HG02943 (cell line): ENCODE results near the gene CADPS.

Experiments
- ATAC-seq: cut with Tn5 transposase; IDR thresholded peaks from one replicate; pipeline ENCODE4 v1.9.1; 2021; ENCODE audit warnings: mild to moderate bottlenecking, low read depth, moderate library complexity; ENCODE audit not compliant: unreplicated experiment

Gene CADPS

DNA sequence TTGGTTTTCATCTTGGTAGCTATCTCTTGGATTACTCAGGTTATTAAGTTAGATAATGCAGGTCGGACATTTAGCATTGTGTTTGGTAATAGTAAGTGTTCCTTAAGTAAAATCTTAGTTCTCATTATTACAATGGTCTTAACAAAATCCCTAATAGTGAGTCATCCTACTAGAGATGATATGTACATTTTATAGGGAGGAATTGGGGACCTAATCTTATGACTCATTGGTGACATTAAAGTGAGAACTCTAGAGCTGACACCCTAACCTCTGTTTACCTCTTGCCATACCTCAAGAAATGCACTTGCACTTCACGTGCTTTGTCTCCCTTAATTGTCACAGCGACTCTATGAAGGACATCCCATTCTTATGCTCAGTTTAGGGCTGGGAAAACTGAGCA, 174.9 kb downstream of the CADPS start:
- ATAC-seq: no peak

DNA sequence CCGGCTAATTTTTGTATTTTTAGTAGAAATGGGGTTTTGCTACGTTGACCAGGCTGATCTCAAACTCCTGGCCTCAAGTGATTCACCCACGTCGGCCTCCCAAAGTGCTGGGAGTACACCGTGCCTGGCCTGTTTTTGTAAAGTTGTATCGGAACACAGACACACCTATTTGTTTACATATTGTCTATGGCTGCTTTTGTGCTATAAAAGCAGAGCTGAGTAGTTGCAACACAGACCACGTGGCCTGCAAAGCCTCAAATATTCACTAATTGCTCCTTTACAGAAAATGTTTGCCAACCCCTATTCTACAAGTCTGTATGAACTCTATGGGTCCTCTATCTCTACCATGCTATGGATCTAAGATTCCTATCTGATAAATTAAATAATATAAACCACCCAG, 175.5 kb downstream of the CADPS start:
- no peak for ATAC-seq

DNA sequence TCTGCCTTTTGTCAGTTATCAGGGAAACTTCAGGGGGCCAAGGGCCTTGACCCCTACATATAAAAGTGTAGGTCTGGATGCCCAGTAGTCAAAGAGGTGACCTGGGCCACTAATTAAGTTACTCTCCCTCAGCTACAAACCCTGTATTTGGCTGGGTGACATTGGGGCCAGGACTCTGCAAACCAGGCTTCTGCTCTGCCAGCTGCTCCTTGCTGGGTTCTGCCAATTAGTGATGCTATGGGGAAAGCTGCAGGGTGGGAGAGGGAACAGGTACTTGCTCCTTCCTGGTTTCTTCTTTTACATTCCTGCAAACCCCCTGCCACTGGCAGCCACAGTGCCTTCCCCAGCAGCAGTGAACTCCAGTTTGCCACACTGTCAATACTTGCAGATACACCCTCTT, 179.2 kb downstream of the CADPS start:
- no peak for ATAC-seq

DNA sequence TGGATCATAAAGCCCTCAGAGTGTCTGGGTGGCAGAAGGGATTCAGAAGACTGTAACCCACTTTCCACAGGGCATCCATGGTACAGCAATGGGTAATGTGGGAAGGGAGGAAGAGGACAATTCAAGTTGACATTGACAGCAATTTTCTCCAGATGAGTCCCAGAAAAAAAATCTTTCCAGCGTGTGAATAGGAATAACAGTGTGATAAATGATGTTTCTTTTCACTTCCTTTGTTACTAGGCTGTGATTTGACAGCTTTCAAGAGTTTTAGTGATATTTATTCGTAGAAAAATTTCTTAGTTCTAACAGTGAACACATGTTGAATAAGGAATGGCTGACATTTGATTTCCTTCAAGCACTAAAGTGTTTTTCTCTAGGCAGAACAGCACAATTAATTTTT, 186.4 kb downstream of the CADPS start:
- no peak for ATAC-seq

DNA sequence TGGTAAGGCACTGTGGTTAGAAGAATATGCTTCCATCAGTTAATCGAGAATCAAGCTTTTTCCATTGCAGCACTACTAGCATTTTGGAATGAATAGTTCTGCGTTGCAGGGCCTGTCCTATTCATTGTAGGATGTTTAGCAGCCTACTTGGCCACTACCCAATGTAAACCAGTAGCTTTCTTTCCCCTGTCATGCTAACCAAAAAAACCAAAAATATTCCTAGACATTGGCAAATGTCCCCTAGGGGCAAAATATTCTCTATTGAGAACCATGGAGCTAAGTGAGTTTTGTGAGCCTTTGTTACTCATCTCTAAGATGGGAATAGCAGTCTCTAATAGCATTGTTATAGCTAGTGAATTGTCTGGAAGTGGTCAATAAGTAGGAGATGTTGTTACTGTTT, 187.2 kb downstream of the CADPS start:
- no peak for ATAC-seq

DNA sequence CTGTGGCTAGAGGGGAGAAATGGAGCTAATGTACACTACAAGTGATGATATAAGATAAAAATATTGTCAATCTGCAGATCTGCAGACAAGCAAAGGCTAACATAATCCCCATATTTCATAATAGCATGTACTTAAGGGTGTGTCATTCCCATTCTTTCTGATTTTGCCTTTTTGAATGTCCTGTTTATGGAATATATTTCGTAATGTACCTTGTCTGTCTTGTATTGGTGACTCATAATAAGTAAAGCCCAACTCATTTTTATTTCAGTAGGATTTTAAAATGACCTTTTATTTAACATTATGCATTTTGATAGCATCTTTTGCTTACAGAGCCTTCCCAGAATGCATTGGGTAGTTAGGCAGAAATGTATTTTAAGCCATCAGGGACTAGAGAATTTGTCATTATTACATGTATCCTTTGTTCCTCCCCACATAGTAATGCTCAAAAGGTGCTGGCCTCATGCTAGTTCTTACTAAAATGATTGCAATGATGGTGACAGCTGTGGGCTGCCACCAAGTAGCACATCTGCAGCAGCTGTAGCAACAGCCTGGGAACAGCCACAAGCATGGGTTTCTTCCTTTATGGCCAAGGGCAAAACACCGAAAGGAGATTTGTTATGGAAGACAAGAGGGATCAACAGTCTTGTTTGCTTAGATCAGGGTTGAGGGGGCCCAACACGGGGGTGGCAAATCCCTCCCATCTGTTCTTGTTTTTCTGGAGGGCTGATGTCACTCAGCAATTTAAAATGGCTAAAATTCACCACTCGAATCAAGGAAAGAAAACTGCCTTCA, 188.5 kb downstream of the CADPS start:
- no peak for ATAC-seq

DNA sequence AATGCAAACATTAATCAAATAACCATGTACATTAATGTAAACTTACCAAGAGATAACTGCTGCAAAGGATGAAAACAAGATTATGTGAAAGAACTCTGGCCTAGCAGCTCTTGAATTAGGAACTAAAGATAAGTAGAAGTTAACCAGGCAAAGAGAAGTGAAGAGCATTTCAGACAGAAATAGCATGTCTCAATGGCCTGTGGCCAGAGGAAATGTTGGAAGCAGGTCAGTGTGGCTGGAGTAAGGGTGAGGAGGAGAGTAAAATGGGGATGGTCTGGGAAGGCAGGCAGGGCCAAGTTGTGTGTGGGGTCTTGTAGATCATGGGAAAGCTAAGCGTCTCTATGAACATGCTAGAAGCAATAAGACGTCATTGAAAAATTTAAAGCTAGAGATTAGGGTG, 192.4 kb downstream of the CADPS start:
- ATAC-seq: no peak

DNA sequence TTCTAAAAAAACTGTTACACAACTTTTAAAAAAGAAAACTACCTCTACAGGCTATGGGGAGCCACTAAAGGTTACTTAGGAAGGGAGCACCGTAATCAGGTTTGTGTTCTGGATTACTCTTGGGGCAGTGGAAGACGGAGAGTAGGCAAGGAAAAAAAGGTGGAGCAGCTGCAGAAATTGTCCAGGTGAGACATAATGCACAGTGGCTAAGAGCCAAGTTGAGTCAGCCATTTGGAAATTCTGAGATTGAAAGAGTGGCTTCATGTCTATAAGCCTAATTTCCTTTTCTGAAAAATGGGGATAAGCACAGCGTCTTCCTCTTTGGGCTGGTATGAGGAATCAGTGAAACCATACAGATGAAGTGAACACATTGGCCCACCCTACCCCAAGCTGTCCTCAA, 195.2 kb downstream of the CADPS start:
- no peak for ATAC-seq

DNA sequence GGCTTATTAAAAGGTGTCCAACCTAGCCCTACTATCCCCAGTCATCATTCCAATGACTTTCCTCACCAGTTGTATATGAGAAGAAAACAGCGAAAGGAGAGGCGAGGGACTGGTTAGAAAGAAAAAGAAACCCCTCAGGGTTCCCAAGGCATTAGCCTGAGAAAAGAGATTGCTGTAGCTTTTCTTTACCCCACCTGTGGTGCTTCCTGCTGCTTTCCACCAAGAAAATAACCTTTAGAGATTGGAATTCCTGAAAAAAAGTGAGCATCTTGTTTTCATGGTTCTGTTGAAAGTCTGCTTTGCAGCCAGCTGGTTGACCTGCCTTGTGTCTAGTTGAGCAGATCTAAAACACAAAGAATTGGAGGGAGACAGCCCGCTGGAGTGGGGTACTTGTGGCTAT, 196.4 kb downstream of the CADPS start:
- no peak for ATAC-seq

DNA sequence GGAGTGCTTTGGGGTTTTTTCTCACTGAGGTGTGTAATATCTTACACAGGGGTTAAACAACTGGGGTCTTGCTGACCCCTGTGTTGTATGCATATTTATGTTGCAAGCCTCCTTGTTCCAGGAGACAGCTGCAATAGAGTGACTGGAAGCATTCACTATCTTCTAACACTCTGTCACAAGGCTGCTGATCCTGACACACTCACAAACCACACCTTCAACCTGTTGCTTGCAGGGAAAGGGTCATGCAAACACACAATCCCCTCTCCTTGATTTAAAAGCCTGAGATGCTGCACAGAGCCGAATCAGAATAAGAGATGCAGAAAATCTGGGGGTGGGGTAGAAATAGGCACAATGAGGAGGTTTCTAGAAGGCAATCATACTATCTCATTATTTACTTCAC, 197.3 kb downstream of the CADPS start:
- ATAC-seq: no peak

DNA sequence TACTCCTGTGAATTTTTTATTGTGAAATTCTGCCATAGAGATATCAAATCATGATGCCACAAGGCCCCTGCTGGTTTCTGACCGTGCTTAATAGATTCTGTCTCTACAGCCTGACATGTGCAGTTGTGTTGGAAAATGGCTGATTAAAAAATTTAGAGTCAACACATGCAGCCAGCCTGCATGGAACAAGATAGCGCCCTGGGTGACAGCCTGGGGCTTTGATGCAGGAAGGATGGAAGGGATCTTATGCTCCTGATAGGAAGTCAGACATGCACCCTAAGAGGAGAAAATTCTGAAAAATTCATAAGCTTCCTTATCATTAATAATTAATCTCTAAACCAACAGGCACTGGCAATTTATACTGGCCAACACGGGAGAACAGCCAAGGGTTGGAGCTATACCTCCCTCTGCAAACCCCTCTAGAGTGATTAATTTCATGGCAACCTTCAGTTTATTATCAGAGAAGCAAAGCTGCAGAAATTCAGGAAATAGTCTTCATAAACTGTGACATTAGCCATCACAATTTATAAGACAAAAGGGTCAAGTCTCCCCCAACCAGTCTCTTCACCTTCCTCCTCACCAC, 198.4 kb downstream of the CADPS start:
- no peak for ATAC-seq

DNA sequence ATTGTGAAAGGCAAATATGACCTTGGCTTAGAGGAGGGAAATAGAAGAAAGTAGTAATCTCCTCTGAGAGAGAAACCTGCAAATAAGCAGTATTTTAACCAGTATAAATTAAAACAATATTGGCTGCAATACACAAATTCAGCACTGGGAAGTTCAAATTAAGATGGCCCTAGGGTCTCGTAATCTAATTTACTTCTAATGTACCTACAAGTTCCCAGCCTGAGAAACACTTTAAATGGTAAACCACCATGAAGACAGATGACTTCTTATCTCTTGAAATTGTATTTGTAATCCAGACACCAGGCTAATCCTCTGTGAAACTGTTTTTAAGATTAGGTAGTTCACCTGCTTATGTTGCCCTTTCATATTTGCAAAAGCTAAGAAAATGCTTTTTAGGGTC, 199.7 kb downstream of the CADPS start:
- no peak for ATAC-seq

DNA sequence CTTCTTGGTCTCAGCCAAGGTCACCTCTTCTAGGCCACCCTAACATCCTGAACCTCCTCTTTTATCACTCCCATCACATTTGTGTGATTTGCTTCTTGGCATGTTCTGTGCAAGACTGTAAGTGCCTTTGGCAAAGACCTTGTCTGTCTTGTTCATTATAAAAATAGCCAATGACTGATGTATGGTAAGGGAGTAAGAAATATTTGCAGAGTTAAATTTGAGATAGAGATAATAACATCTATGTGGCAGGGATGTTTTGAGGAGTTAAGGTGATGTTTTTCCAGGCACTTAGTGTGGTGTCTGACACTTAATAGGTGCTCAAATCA, 202.3 kb downstream of the CADPS start:
- ATAC-seq: no peak

DNA sequence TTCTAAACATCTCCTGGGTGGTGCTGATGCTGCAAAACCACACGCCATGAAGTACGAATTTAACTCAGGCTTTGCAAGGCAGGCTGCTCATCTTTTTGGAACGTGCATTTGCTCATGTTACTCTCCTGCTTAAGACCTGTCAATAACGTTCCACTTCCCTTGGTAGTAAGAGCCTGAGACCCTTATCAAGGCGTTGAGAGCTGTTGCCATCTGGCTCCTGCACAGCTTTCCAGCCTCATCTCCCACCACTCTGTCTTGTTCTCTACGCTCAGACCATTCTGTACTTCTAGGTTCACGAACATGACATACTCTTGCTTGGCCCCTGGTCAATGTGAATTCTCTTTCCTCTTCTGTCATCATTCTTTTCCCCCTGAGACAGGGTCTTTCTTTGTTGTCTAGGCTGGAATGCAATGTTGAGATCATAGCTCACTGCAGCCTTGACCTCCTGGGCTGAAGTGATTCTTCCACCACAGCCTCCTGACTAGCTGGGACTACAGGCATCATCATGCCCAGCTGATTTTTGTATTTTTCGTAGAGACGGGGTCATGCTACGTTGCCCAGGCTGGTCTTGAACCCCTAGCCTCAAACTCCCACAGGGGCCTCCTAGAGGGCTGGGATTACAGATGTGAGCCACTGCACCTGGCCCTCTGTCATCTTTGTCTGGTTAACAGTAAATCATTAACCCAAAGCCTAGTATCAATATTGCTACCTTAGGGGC, 202.8 kb downstream of the CADPS start:
- peak; percentile 70 for ATAC-seq

DNA sequence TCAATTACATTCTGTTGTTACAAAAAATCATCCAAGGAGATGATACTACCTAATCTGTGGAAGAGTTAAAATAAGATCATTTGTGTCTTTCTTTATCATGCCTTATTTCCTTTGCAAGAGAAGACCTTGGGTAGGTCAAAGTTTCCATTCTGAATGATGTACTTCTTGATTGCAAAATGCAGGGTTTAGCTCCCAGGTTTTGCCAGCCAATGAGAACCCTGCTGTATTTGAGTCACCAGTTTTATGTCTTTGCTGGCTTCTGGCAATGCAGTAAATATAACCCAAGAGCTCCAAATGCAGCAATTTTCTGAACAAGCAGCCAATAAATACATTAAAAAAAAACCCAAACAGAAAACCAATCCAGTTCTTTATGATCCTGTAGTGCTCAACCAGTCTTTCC, 204.9 kb downstream of the CADPS start:
- ATAC-seq: no peak

DNA sequence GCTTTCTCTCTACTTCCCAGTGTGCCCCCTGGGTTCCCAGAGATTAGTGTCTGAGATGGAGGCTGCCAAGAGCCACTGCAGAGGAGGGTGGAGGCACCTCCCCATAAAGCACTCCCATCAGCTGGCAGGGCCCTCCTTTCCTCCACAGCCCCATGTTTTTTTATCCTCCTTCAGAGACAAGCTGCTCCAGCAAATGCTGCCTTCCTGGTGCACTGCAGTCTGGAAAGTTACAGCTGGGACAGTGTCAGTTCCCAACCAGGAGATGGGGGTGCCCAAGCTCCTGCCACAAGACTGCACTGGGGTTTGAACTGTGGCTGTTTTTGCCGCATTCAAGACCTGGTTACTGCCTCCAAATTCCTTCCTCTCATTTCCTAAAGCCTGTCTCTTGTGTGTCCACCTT, 206.1 kb downstream of the CADPS start:
- ATAC-seq: no peak

DNA sequence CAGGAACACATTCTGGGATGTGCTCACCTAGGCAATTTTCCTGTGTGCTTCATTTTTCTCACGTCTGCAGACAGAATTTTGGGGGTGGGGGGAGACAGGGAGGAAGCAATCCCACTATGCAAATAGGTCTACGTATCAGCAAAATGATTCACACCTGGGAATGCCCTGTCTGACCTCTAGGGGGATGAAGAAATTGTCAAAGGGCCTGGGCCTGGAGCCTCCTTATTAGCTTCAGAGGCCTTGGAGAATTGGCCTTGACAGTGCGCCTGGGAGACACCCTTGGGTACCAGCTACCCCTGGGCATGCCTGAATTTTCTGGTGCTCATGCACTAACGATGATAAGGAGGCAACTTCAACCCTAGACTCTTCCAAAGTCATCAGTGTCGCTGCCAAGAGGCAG, 207.5 kb downstream of the CADPS start:
- no peak for ATAC-seq

DNA sequence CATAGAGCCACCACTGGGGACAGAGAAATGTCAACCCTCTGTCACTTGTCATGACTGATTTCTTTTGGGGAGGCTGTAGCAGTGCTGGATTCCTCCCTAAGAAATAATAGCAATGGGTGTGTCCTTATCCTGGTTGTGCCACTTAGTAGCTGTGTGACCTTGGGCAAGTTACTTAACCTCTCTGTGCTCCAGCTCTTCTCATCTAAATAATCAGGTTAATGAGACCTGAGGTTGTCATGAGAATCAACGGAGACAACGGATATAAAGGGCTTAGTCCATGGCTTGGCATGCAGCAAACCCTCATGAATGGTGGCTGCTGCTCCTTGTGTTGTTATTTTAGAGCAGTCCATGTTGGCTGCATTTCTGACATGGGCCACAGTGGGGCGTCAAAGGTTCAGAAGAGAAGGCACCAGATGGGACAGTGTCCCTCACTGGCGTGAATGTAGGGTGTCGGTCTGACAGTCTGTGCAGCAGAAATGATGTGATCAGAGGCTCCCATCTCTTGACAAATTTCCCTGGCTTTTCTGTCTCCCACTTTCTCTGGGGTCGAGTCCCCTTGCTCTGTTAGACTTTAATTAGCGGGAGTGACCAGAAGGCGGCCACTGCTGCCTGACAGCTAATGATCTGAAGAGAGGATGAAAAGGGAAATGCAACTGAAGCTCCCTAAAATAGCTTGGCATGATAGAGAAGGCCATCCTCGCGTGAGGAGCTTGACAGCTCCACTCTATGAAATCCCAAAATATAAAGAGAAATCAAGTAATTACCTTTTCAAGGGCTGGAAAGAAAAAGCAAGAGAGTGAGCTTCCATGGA, 209.4 kb downstream of the CADPS start:
- ATAC-seq: no peak

DNA sequence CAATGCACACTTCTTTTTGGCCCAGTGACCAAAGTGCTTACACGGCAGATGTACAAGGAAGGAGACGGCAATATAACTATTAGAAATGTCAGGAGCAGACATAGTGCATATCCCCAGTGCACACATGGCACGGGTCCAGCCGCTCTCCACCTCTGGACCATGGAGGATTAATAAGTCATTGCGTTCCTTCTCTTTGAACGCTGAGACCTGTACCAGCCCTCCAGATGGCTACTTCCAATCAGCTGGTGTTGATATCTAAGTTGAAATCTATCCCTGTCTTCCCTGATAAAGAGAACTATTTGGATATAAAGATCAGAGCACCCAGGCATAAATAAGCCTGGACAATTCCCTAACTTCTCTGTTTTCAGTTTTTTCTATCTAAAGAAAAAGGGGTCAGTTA, 212.5 kb downstream of the CADPS start:
- ATAC-seq: no peak

DNA sequence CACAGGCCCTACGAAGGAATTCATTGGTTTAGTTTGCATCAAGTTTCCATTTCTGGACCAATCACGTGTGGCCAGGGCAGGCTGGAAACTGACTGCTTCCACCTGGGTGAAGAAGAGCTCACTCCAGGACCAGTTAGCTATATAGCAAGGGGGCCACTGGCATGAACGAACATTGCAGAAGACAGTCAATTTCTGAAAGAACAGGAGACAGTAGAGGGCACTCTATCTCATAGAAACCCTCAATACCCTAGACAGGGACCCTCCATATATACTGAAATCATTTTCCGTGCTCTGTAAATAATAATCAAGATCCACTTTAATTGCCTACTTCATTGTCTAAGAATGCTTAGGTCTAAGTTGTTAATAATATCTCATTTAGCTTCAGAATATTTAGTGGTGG, 215.6 kb downstream of the CADPS start:
- ATAC-seq: no peak

DNA sequence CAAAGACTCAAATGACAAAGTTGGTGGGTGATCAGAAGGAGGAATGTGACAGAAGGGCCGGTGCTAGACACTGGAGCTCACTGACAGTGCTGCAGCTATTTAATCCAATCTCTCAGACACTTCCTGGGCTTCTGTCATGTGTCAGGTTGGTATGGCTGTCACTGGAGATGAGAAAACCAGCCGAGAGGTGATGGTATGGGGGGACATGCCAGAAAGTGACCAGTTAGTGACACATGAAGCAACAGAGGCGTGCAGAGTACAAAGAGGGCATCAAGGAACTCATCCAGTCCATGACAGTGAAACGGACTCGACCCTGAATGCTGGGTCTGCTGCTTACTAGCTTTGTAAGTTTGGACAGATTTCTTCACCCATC, 219.5 kb downstream of the CADPS start:
- no peak for ATAC-seq
